Islet precursor cell (in vitro differentiated cells): ENCODE results near the gene DEAF1.
A peak's percentile ranks its signal among the peaks of the same experiment; 100 is the strongest.

Source experiments
- DNase-seq: peaks from one replicate; pipeline ENCODE4 v3.0.0-alpha.2; 2018

Gene DEAF1

GRCh38 chr11:620935-621814 is 73.8 kb downstream of the DEAF1 start:
- DNase-seq, result no peak

GRCh38 chr11:620201-620600 is 74.8 kb downstream of the DEAF1 start:
- no peak for DNase-seq

GRCh38 chr11:619628-620050 is 75.4 kb downstream of the DEAF1 start:
- no peak for DNase-seq

- no peak for DNase-seq
Observed at GRCh38 chr11:618856-619627, 76.0 kb downstream of the DEAF1 start.

GRCh38 chr11:617912-618682 is 76.9 kb downstream of the DEAF1 start:
- no peak for DNase-seq

GRCh38 chr11:617199-617911 is 77.7 kb downstream of the DEAF1 start:
- DNase-seq, result no peak

- no peak for DNase-seq
Observed at GRCh38 chr11:616320-617198, 78.5 kb downstream of the DEAF1 start.

GRCh38 chr11:615504-616319 is 79.3 kb downstream of the DEAF1 start, which contains the start of gene IRF7:
IRF7 (minus strand) TSS chr11:615950; CDS start chr11:615364, 586 bp downstream.
- DNase-seq, result peak; percentile 95

GRCh38 chr11:614623-615503 is 80.2 kb downstream of the DEAF1 start:
- no peak for DNase-seq

- no peak for DNase-seq
Observed at GRCh38 chr11:614021-614622, 80.9 kb downstream of the DEAF1 start.

- peak; percentile 91 for DNase-seq
Observed at GRCh38 chr11:613369-613968, 81.6 kb downstream of the DEAF1 start.

GRCh38 chr11:612961-613300 is 82.1 kb downstream of the DEAF1 start:
- no peak for DNase-seq

GRCh38 chr11:612201-612960 is 82.6 kb downstream of the DEAF1 start:
- DNase-seq, result peak; percentile 77

GRCh38 chr11:611001-611996 is 83.7 kb downstream of the DEAF1 start:
- no peak for DNase-seq

- no peak for DNase-seq
Observed at GRCh38 chr11:610146-610801, 84.7 kb downstream of the DEAF1 start.

- no peak for DNase-seq
Observed at GRCh38 chr11:609341-609811, 85.6 kb downstream of the DEAF1 start.
